SK-N-SH treated with all-trans-retinoic acid at 6 μM for 48 hours (cell line): ENCODE data around the gene THSD7A.

Source experiments
- CSDC2 ChIP-seq: fragments of 250-450 bp; sonication (Bioruptor Pico); IDR thresholded peaks from 2 replicates; pipeline ENCODE4 v1.5.0; 2020; ENCODE audit warnings: mild to moderate bottlenecking, moderate library complexity
- GLIS3 ChIP-seq: fragments of 250-450 bp; sonication (Bioruptor Pico); IDR thresholded peaks from 2 replicates; pipeline ENCODE4 v1.5.0; 2020; ENCODE audit warnings: mild to moderate bottlenecking, moderate library complexity
- RARB ChIP-seq: fragments of 250-450 bp; sonication (Bioruptor Pico); IDR thresholded peaks from 2 replicates; pipeline ENCODE4 v1.8.0; 2021; ENCODE audit warnings: mild to moderate bottlenecking, moderate library complexity
- ZFP30 ChIP-seq: fragments of 450-650 bp; formaldehyde crosslinking; IDR thresholded peaks from 2 replicates; pipeline ENCODE4 v1.5.0; 2022; ENCODE audit warnings: mild to moderate bottlenecking, moderate library complexity
- TF ChIP-seq, protein P1 (sequence below): fragments of 250-450 bp; sonication (Bioruptor Pico); IDR thresholded peaks from 2 replicates; pipeline ENCODE4 v1.5.1; 2020; ENCODE audit warnings: low read depth, mild to moderate bottlenecking, moderate library complexity
- TF ChIP-seq, protein P2 (sequence below): fragments of 250-450 bp; sonication (Bioruptor Pico); IDR thresholded peaks from 2 replicates; pipeline ENCODE4 v1.8.0; 2020; ENCODE audit warnings: mild to moderate bottlenecking, moderate library complexity, borderline replicate concordance

DNA sequence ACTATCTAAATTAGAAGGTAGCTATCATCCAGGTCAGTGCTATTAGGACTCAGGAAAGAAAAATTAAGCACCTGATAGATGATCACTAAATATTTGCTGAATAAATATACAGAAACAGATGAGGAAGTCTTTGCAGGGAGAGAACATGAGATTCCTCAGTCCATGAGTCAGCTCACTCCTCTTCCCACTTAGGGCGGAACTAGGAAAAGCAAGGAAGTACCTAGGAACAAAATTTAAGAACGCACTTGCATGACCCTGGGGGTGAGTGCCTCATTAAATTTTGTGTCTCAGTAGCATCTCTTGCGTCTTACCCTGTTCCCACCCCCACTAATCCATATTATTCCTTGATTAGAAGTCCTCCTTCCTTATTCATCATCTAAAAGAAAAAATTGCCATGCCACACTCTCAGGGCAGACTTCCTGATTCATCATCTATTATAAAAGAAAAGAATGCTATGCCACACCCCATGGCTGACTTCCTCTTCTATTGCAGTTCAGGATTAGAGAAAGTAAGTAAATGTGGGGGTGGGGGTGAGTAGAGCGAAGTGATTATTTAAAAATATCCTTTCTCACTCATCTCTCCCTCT, 208.8 kb downstream of the THSD7A start:
- TF ChIP-seq RARB (CRISPR knock-in tag) (no peak), CSDC2 (CRISPR knock-in tag) (no peak), ZFP30 (no peak), GLIS3 (no peak)
- TF ChIP-seq, protein P1, sequence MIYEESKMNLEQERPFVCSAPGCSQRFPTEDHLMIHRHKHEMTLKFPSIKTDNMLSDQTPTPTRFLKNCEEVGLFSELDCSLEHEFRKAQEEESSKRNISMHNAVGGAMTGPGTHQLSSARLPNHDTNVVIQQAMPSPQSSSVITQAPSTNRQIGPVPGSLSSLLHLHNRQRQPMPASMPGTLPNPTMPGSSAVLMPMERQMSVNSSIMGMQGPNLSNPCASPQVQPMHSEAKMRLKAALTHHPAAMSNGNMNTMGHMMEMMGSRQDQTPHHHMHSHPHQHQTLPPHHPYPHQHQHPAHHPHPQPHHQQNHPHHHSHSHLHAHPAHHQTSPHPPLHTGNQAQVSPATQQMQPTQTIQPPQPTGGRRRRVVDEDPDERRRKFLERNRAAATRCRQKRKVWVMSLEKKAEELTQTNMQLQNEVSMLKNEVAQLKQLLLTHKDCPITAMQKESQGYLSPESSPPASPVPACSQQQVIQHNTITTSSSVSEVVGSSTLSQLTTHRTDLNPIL: no peak
- TF ChIP-seq, protein P2, sequence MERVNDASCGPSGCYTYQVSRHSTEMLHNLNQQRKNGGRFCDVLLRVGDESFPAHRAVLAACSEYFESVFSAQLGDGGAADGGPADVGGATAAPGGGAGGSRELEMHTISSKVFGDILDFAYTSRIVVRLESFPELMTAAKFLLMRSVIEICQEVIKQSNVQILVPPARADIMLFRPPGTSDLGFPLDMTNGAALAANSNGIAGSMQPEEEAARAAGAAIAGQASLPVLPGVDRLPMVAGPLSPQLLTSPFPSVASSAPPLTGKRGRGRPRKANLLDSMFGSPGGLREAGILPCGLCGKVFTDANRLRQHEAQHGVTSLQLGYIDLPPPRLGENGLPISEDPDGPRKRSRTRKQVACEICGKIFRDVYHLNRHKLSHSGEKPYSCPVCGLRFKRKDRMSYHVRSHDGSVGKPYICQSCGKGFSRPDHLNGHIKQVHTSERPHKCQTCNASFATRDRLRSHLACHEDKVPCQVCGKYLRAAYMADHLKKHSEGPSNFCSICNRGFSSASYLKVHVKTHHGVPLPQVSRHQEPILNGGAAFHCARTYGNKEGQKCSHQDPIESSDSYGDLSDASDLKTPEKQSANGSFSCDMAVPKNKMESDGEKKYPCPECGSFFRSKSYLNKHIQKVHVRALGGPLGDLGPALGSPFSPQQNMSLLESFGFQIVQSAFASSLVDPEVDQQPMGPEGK (CRISPR knock-in tag): no peak
